Measurements from ENCODE around the gene CYP1B1. TPM values are rescaled to one million over a fixed set of nuclear protein-coding genes. Genes with fewer than 3 reads are reported as not detected.

Gene CYP1B1
- total RNA-seq, 3 donors from 2014 or later: 6.3 to 13.9 (median 11.4) TPM

DNA sequence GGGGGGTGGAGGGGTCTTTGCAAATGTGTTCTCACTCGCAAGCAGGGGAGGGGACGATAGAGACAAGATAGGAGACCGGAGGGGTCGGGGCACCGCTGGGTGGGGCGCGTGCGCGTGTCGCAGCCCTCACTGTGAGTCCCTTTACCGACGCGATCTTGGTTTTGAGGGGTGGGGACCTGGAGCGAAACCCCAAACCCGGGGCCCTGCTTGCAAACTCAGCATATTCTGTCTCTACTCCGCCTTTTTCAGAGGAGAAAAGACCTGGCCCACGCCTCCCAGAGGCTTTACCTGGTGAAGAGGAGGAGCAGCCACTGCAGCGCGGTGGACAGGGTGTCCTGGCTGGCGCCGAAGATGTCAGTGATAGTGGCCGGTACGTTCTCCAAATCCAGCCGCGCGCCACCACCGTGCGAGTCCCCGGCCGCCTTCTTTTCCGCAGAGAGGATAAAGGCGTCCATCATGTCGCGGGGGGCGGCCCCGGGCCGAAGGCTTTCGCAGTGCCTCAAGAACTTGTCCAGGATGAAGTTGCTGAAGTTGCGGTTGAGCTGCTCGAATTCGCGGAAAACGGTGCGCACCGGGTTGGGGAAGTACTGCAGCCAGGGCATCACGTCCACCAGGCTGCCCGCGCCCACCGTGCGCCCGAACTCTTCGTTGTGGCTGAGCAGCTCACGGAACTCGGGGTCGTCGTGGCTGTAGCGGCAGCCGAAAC lies 1.7 kb downstream of the CYP1B1 start:
- no peaks in the 10 kb centered on the region for H3K9me3 Mint-ChIP-seq
- no peak for DNase-seq
- peak overlapping the region; percentile 31 for H3K4me3 Mint-ChIP-seq
- H3K36me3 Mint-ChIP-seq (ENCODE audit: insufficient read depth): no peaks in the 10 kb centered on the region
- H3K4me1 Mint-ChIP-seq (ENCODE audit: low read depth): peaks cover 23% of the 10 kb centered on the region
- peaks cover 56% of the 10 kb centered on the region for H3K27me3 Mint-ChIP-seq (ENCODE audit: low read depth)
- no peak for ATAC-seq

DNA sequence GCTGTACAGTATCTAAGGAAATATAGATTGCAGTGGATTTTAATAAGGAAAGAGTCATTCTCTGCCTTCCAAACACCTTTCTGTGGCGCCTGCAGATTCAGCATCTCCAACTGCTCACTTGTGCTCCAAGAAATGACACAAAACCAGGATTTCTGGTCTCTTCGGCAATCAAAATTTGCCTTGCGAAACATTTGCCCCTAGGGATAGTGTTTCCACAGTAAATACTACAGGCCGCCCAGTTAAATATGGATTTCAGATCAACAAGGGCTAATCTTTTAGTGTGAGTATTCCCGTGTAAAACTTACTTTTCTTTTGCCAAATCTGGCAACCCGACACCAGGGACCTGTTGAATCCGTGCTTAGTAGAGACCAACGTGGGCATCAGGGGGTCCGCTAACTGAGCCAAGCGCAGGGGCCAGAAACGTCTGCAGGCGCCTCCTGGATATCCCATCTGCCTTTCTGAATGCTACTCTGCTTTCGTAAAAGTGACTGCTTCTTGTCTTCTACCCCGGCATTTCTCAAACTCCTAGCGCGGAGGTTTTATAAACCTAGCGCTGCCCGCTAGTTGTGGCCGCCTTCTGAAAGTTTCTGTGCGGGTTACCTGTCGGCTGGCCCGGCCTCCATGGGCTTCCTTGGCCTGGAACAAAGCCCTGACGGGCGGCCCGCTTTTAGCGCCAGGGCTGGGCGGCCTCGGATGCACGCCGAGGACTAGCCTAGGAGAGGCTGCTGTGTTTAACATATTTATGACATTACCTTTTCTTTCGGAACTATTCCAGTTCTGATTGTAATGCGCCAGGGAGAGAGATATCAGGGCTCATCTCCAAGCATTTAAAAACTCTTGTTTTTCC lies 2.5 kb downstream of the CYP1B1 start:
- ATAC-seq: no peak
- Mint-ChIP-seq H3K4me1 (ENCODE audit: low read depth) (peaks cover 23% of the 10 kb centered on the region), H3K36me3 (ENCODE audit: insufficient read depth) (no peaks in the 10 kb centered on the region), H3K4me3 (peak overlapping the region; percentile 31), H3K27me3 (ENCODE audit: low read depth) (peaks cover 51% of the 10 kb centered on the region), H3K9me3 (no peaks in the 10 kb centered on the region)
- no peak for DNase-seq

DNA sequence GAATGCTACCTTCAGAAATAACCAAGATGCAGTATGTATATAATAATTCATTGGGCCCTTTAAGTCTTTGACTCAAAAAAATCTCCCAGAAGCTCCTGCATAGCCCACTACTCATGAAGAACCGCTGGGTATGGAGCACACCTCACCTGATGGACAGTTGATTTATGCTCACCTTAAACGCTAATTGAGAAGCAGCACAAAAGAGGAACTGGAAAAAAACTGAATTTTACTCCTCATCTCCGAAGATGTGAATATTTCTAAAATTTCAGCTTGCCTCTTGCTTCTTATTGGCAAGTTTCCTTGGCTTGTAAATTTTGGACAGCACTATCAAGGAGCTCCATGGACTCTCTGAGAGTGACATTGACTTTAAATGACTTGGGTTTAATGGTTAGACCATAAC lies 5.5 kb downstream of the CYP1B1 start:
- DNase-seq (no peak), ATAC-seq (no peak)
- Mint-ChIP-seq H3K27me3 (ENCODE audit: low read depth) (peaks cover 35% of the 10 kb centered on the region), H3K4me1 (ENCODE audit: low read depth) (peaks cover 9% of the 10 kb centered on the region), H3K9me3 (no peaks in the 10 kb centered on the region), H3K36me3 (ENCODE audit: insufficient read depth) (no peaks in the 10 kb centered on the region), H3K4me3 (no peak overlapping the region)

DNA sequence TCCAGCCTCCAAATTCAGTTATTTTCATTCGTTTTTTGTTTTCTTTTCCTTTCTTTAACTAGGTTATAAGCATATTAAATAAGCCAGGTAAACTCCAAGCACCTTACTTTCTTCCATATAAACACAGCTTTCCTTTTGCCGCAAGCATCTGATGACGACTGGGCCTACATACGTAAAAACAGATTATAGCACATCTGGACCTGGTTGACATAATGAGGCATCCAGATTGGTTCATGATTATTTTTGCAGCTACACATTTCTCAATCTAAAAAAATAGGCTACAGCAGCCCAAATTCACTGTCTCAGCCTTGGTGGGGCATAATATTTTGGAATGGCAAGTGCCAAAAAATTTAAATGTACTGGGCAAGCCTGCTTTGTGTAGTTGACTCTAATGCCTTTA lies 7.7 kb downstream of the CYP1B1 start:
- no peak for DNase-seq
- ATAC-seq: no peak
- Mint-ChIP-seq H3K9me3 (no peaks in the 10 kb centered on the region), H3K4me1 (ENCODE audit: low read depth) (no peaks in the 10 kb centered on the region), H3K27me3 (ENCODE audit: low read depth) (peaks cover 19% of the 10 kb centered on the region), H3K4me3 (no peak overlapping the region), H3K36me3 (ENCODE audit: insufficient read depth) (no peaks in the 10 kb centered on the region)

DNA sequence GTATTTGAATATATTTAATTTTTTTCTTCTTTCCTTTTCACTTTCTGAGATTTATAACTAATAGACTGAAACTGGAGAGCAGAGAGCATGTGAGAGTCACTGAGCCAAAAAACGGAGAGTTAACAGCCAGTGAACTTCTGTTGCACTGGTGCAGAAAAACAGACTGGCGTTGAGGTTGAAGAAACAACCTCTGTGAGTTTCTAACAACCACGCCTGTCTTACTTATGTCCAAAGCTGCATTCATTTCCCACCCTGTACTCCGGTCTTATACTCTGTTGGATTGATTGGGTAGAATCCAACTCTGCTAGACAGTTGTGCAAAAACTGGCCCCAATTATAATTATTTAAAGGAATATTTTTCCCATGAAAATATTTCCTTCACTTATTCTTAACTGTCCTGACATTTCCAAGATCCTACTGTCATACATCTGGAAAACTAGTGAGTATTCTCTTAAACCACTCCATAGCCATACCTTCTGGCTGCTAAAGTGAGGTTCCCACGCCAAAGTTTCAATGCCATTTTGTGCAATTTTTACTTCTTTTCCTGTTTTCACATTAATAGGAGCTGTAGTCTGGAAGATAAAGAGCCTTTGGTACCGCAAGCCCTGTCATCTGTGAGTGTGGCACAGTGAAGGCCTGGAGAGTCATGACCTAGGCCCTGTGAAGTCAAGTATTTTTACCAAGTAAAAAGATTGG lies 9.4 kb downstream of the CYP1B1 start:
- no peaks in the 10 kb centered on the region for H3K36me3 Mint-ChIP-seq (ENCODE audit: insufficient read depth)
- no peak overlapping the region for H3K4me3 Mint-ChIP-seq
- no peak for ATAC-seq
- H3K9me3 Mint-ChIP-seq: no peaks in the 10 kb centered on the region
- no peaks in the 10 kb centered on the region for H3K4me1 Mint-ChIP-seq (ENCODE audit: low read depth)
- H3K27me3 Mint-ChIP-seq (ENCODE audit: low read depth): peaks cover 14% of the 10 kb centered on the region
- DNase-seq: no peak

DNA sequence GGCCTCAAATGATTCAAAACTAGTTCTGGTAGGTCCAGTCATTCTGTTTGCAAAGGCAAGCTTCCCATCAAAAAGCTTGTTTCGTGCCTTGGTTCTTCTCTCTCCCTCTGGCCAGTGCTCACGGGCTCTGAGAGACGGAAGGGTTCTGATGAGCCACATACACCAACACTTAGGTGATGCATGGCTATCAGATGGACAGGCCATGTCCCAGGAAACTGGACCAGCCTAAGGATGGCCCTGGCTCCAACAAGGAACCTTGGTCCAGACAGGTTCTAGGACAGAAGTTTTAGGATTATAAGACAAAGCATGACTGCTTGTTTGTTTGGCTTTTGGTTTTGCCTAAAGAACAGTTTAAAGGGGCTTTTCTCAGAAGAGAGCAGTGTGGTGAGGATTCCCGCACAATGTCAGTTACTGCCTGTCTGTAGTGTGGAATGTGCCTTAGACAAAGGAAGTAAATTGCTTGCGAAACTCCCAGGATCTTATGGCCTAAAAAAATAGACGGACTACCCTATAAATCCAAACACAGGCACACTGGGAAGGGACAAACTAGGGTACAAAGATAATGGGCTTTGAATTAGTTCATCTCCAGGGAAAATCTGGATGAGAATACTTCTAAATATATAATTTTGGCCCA lies 10.3 kb downstream of the CYP1B1 start:
- Mint-ChIP-seq H3K27me3 (ENCODE audit: low read depth) (peaks cover 6% of the 10 kb centered on the region), H3K4me3 (no peak overlapping the region), H3K36me3 (ENCODE audit: insufficient read depth) (no peaks in the 10 kb centered on the region), H3K4me1 (ENCODE audit: low read depth) (no peaks in the 10 kb centered on the region), H3K9me3 (no peaks in the 10 kb centered on the region)
- DNase-seq: no peak
- no peak for ATAC-seq

DNA sequence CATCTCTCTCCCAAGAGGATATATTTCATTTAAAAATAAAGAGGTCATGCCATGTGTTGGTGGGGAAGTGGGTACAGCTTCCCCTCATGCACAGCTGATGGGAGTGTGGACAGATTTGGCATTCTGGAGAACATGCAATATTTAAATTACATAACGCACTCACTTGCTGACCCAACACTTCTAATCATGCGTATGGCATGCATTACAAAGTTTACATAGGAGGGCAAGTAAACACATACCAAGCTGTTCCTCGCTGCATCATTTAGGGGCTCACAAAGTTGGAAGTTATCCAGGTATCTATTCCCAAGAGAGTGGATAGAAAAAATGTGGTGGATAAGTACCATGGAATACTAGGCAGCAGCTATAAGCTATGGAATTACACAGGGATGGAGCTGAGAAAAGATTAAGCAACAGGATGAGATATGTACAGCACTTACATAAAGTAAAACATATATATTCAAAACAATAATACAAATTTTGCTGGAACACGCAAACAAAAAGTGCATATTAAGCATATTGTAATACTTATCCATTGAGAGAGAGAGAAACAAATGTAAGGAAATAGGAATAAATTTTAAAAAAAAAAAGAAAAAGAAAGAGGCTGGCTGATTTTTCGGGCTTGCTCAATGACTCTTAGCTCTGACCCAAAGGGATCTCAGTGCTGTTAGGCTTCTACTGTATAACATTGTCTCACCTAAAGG lies 11.0 kb downstream of the CYP1B1 start:
- Mint-ChIP-seq H3K9me3 (no peaks in the 10 kb centered on the region), H3K4me3 (no peak overlapping the region), H3K27me3 (ENCODE audit: low read depth) (peaks cover 6% of the 10 kb centered on the region), H3K36me3 (ENCODE audit: insufficient read depth) (no peaks in the 10 kb centered on the region), H3K4me1 (ENCODE audit: low read depth) (no peaks in the 10 kb centered on the region)
- ATAC-seq (no peak), DNase-seq (no peak)

DNA sequence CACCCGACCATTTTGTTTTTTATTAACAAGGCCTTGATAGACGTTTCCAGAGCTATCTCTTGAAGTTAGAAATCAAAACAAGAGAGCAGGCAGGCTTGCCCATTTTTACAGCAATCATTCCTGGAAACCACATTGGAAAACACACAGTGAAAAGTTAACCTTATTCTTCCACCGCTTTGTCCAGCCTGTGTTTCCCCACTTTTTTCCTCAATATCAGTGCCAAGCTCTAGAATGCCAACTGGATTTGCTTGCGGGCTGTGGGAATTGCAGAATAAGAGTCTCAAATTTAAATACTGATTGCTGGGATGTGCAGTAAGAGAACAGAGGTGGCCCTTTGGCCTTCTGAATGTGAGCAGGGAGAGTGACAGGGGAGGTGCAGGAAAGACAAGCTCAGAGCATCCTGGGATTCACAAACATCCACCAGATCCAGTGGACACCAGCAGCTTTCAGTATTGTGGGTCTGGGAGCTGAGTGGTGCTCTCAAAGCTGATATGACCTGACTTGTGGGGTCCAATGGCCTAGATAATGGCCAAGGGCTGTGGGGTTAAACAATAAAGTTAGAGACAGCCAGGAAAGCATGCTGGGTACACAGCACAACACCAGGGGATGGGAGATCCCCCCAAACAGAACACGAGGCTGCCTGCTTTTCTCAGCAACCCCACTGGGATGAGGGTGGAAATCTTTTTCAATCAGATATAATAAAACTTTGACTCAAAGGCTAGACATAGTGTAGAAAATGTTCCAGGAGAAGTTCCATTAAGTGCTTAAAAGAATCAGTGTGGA lies 15.5 kb downstream of the CYP1B1 start:
- DNase-seq (no peak), ATAC-seq (no peak)
- H3K4me3 Mint-ChIP-seq: no peak overlapping the region
- peaks cover 9% of the 10 kb centered on the region for H3K27me3 Mint-ChIP-seq (ENCODE audit: low read depth)
- H3K4me1 Mint-ChIP-seq (ENCODE audit: low read depth): peaks cover 3% of the 10 kb centered on the region
- no peaks in the 10 kb centered on the region for H3K36me3 Mint-ChIP-seq (ENCODE audit: insufficient read depth)
- H3K9me3 Mint-ChIP-seq: no peaks in the 10 kb centered on the region

DNA sequence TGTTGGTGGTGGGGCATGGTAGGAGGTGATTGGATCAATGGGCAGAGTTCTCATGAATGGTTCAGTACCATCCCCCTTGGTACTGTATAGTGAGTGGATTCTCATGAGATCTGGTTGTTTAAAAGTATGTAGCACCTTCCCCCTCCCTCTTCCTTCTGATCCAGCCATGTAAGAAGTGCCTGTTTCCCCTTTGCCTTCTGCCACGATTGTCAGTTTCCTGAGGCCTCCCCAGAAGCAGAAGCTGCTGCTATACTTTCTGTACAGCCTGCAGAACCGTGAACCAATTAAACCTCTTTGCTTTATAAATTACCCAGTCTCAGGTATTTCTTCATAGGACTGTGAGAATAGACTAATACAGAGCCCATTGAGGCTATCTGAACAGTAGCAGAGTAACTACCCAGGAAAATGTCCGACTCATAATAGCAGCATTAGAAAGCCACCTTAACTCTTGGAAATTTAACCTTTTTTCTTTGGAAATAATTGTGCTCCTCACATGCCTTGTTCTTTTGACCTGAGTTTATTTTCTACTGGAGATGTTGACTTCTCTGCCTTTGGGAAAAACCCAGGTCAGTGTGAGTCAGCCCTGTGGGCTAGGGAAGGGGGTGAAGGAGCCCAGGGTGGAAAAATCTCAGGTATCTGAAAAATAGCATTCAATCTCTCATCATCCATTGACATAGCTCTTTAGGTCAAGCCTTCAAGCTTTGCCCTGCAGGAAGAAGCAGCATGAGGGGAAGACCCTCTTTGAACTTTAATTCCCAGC lies 18.1 kb downstream of the CYP1B1 start:
- ATAC-seq (no peak), DNase-seq (no peak)
- Mint-ChIP-seq H3K36me3 (ENCODE audit: insufficient read depth) (no peaks in the 10 kb centered on the region), H3K4me1 (ENCODE audit: low read depth) (peaks cover 3% of the 10 kb centered on the region), H3K4me3 (no peak overlapping the region), H3K9me3 (no peaks in the 10 kb centered on the region), H3K27me3 (ENCODE audit: low read depth) (peaks cover 16% of the 10 kb centered on the region)

DNA sequence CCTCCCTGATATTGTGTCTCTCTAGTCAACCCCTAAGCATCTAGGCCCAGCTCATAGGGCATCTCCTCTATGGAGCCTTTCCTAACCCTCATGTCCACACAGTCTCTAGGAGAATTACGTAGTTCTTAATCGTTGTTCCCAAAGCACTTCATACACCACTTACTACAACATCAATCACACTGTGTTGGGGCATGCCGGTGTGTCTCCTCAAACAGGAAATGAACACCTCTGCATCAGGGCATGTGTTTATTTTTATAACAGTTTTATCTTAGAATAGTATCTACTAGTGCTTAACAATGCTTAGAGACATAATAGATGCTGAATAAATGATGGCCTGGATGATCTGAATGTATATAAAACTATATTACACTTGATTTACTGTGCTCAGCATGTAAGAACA lies 19.7 kb downstream of the CYP1B1 start:
- H3K36me3 Mint-ChIP-seq (ENCODE audit: insufficient read depth): no peaks in the 10 kb centered on the region
- H3K4me3 Mint-ChIP-seq: no peak overlapping the region
- ATAC-seq: no peak
- DNase-seq: no peak
- peaks cover 19% of the 10 kb centered on the region for H3K27me3 Mint-ChIP-seq (ENCODE audit: low read depth)
- H3K9me3 Mint-ChIP-seq: no peaks in the 10 kb centered on the region
- H3K4me1 Mint-ChIP-seq (ENCODE audit: low read depth): peaks cover 3% of the 10 kb centered on the region

DNA sequence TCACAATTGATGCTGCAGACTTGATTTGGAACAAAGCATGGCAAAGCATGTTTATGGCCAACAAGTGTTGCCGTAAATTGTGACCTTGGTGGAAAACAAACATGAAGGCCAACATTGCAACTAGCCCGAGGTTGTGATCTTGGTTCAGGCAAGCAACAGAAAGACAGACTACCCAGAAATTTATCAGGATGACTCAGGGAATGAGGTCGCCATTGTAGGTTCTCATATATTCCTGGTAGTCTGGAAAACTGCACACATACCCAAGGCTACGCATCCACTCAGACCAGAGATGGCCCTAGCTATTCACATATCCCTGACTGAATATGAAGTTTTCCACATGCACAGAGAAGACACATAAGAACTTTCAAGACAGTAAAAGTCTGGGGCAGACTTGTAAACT lies 30.1 kb downstream of the CYP1B1 start:
- H3K27me3 Mint-ChIP-seq (ENCODE audit: low read depth): peaks cover 8% of the 10 kb centered on the region
- DNase-seq: no peak
- ATAC-seq: no peak
- no peaks in the 10 kb centered on the region for H3K9me3 Mint-ChIP-seq
- H3K4me3 Mint-ChIP-seq: no peak overlapping the region
- no peaks in the 10 kb centered on the region for H3K4me1 Mint-ChIP-seq (ENCODE audit: low read depth)
- H3K36me3 Mint-ChIP-seq (ENCODE audit: insufficient read depth): no peaks in the 10 kb centered on the region

DNA sequence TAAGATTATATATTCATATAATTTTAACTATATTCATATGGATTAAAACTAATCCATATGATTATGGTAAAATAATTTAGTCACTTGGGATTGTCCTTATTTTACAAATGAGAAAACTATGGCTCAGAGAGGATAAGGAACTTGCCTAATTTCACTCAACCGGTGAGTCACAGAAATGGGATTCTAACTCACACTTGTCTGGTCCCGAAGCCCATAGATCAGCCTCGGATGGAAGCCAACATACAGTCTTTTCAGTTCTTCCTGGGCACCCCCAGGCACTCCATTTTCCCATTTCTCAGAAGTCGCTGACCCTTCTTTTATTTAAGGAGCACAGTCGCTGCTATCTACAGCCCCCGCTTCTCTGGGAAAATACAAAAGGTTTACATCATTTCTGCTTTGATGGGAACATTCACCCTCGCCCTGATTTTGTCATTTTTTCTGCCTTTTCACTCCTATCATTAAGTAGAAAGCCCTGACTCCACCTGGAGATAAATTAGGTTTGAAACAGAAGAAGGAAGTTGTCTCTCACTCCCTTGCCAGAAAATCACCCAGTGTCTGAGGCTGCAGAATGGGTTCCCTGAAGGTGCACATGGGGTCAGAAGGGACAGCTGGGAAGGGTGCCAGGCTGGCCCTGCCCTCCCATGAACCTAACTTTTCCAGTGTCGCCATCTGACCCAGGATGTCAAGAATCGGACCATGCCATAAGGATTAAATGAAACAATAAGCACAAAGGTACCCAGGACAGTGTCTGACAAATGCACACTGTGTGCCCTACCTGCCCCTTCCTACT lies 36.6 kb downstream of the CYP1B1 start:
- DNase-seq (no peak), ATAC-seq (no peak)
- no peaks in the 10 kb centered on the region for H3K9me3 Mint-ChIP-seq
- H3K36me3 Mint-ChIP-seq (ENCODE audit: insufficient read depth): no peaks in the 10 kb centered on the region
- peaks cover 10% of the 10 kb centered on the region for H3K4me1 Mint-ChIP-seq (ENCODE audit: low read depth)
- H3K27me3 Mint-ChIP-seq (ENCODE audit: low read depth): peaks cover 42% of the 10 kb centered on the region
- no peak overlapping the region for H3K4me3 Mint-ChIP-seq
